Cardiac muscle cell (in vitro differentiated cells and primary cell): Measurements from ENCODE around the gene MRTFB. TPM values are rescaled to one million over a fixed set of nuclear protein-coding genes. Genes with fewer than 3 reads are reported as not detected.

Source experiments
- DNase-seq, 2 donors: peaks; one replicate each; pipeline versions ENCODE4 v3.0.0 to v3.0.0-alpha.2; 2010 to 2017; ENCODE audit warnings: low read depth in 1 of 2, low spot score in 1 of 2
- H3K27ac ChIP-seq: fragments of 200-600 bp; sonication (generic); 2 replicates; pipeline ENCODE4 v1.5.1; 2016
- H3K27me3 ChIP-seq: fragments of 200-600 bp; sonication (generic); 2 replicates; pipeline ENCODE4 v1.6.0; 2016; ENCODE audit warnings: control low read depth
- H3K36me3 ChIP-seq: fragments of 200-600 bp; sonication (generic); 2 replicates; pipeline ENCODE4 v1.5.1; 2016; ENCODE audit warnings: control low read depth
- H3K4me1 ChIP-seq: fragments of 200-600 bp; sonication (generic); 2 replicates; pipeline ENCODE4 v1.8.1; 2017; ENCODE audit warnings: low read depth, mild to moderate bottlenecking, mixed run types
- H3K4me3 ChIP-seq: fragments of 200-600 bp; sonication (generic); 2 replicates; pipeline ENCODE4 v1.5.1; 2016; ENCODE audit warnings: mild to moderate bottlenecking
- H3K9me3 ChIP-seq: fragments of 200-600 bp; sonication (generic); 2 replicates; pipeline ENCODE4 v1.5.1; 2017; ENCODE audit warnings: low read depth, mild to moderate bottlenecking, control low read depth
- CTCF ChIP-seq: IDR thresholded peaks from 2 replicates; pipeline ENCODE4 v1.5.1; 2012; ENCODE audit warnings: low read depth, mild to moderate bottlenecking, low read length
- polyA plus RNA-seq: library from polyadenylated mRNA; unstranded; fragments of >200 nt; fragmentation: Nextera tagmentation; extraction: Ambion mirVana; gene quantifications from 2 replicates; pipeline ENCODE4 v1.2.1, GENCODE V29; 2016
- total RNA-seq: library from RNA; depleted of rRNA; stranded (reverse); fragments of >200 nt; gene quantifications from 2 replicates; pipeline ENCODE4 v1.2.3, GENCODE V29; 2016

The MRTFB gene
- total and polyA plus RNA-seq, 2 experiments from 2014 or later, result 9.4 to 27.9 TPM

- DNase-seq, result peak in 1 of 2 donors; percentile 29
- peaks cover 3% of the 10 kb centered on the region for H3K4me1 ChIP-seq
Measured at GRCh38 chr16:14151256-14152030, 80.3 kb downstream of the MRTFB start.

GRCh38 chr16:14155572-14156190, 84.6 kb downstream of the MRTFB start:
- TF ChIP-seq CTCF, result no peak
- no peaks in the 10 kb centered on the region for H3K4me1 ChIP-seq
- H3K9me3 ChIP-seq, result no peaks in the 10 kb centered on the region
- no peak overlapping the region for H3K4me3 ChIP-seq
- H3K27me3 ChIP-seq, result no peaks in the 10 kb centered on the region
- H3K36me3 ChIP-seq, result no peaks in the 10 kb centered on the region
- DNase-seq, result no peak
- H3K27ac ChIP-seq, result peak overlapping the region; percentile 68

More at GRCh38 chr16:14151256-14152030, 80.3 kb downstream of the MRTFB start:
- no peak for TF ChIP-seq CTCF
- no peak overlapping the region for H3K4me3 ChIP-seq
- H3K27me3 ChIP-seq, result no peaks in the 10 kb centered on the region
- no peak overlapping the region for H3K27ac ChIP-seq
- no peaks in the 10 kb centered on the region for H3K36me3 ChIP-seq
- H3K9me3 ChIP-seq, result no peaks in the 10 kb centered on the region

GRCh38 chr16:14164916-14165662, 94.0 kb downstream of the MRTFB start:
- H3K27ac ChIP-seq, result no peak overlapping the region
- DNase-seq, result no peak
- TF ChIP-seq CTCF, result no peak
- no peak overlapping the region for H3K4me3 ChIP-seq
- no peaks in the 10 kb centered on the region for H3K9me3 ChIP-seq
- no peaks in the 10 kb centered on the region for H3K4me1 ChIP-seq
- no peaks in the 10 kb centered on the region for H3K36me3 ChIP-seq
- no peaks in the 10 kb centered on the region for H3K27me3 ChIP-seq

GRCh38 chr16:14168146-14168545, 97.0 kb downstream of the MRTFB start:
- Histone ChIP-seq H3K4me1 (no peaks in the 10 kb centered on the region), H3K4me3 (no peak overlapping the region), H3K27me3 (no peaks in the 10 kb centered on the region), H3K9me3 (no peaks in the 10 kb centered on the region), H3K36me3 (no peaks in the 10 kb centered on the region), H3K27ac (no peak overlapping the region)
- DNase-seq, result peak in 1 of 2 donors; percentile 85
- TF ChIP-seq CTCF, result no peak

GRCh38 chr16:14172200-14172809, 101.2 kb downstream of the MRTFB start:
- peaks cover 3% of the 10 kb centered on the region for H3K4me1 ChIP-seq
- DNase-seq, result peak in 1 of 2 donors; percentile 74
- no peaks in the 10 kb centered on the region for H3K9me3 ChIP-seq
- H3K27ac ChIP-seq, result no peak overlapping the region
- no peaks in the 10 kb centered on the region for H3K27me3 ChIP-seq
- no peaks in the 10 kb centered on the region for H3K36me3 ChIP-seq
- no peak for TF ChIP-seq CTCF
- H3K4me3 ChIP-seq, result no peak overlapping the region
